ENCODE data around the gene JARID2.

Gene JARID2

GRCh38 chr6:15349379-15349778 lies 103.5 kb downstream of the JARID2 start:
- ChIA-PET CTCF (interaction anchor here (1.2 to 1.5 kb wide), 3 partner anchors 9 to 104 kb away, joined by 3 to 5 read pairs (median 4); partner anchors contain the start of gene JARID2), POLR2A (no interaction called here)
- DNase-seq (ENCODE audit: low read depth, low spot score) = no peak
- no peak overlapping the region for H3K4me3 ChIP-seq (ENCODE audit: low read depth, low read length)
- TF ChIP-seq, protein P1, sequence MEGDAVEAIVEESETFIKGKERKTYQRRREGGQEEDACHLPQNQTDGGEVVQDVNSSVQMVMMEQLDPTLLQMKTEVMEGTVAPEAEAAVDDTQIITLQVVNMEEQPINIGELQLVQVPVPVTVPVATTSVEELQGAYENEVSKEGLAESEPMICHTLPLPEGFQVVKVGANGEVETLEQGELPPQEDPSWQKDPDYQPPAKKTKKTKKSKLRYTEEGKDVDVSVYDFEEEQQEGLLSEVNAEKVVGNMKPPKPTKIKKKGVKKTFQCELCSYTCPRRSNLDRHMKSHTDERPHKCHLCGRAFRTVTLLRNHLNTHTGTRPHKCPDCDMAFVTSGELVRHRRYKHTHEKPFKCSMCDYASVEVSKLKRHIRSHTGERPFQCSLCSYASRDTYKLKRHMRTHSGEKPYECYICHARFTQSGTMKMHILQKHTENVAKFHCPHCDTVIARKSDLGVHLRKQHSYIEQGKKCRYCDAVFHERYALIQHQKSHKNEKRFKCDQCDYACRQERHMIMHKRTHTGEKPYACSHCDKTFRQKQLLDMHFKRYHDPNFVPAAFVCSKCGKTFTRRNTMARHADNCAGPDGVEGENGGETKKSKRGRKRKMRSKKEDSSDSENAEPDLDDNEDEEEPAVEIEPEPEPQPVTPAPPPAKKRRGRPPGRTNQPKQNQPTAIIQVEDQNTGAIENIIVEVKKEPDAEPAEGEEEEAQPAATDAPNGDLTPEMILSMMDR (IDR thresholded peaks at IDR 0.05; ENCODE audit: insufficient read depth, low read length, missing control alignments) = no peak

GRCh38 chr6:15350386-15351083 lies 104.7 kb downstream of the JARID2 start:
- TF ChIP-seq, protein P1 (IDR thresholded peaks at IDR 0.05; ENCODE audit: insufficient read depth, low read length, missing control alignments) = no peak
- CTCF ChIA-PET = interaction anchor here (1.2 to 1.5 kb wide), 3 partner anchors 10 to 105 kb away, joined by 3 to 5 read pairs (median 4); partner anchors contain the start of gene JARID2
- POLR2A ChIA-PET = no interaction called here
- no peak for DNase-seq (ENCODE audit: low read depth, low spot score)
- H3K4me3 ChIP-seq (ENCODE audit: low read depth, low read length) = no peak overlapping the region

DNA sequence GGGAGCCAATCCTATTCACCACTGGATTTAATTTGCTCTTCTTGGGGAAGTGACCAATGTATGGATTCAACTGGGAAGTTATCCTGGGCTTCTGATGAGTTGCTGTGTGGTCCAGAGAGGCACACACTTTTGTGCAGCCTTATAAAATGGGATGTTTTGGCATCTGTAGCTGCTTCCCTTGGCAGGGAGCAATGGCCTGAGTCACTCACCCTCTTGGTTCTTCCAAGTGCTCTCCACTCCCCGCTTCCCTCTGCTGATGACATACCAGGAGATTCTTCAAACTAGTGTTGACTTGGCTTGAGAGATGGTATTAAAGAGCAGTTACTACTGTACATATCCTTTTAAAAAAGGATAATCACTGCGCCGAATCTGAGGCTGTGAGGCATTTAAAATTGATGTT lies 105.8 kb downstream of the JARID2 start:
- POLR2A ChIA-PET = no interaction called here
- peak; percentile 65 for DNase-seq (ENCODE audit: low read depth, low spot score)
- no peak overlapping the region for H3K4me3 ChIP-seq (ENCODE audit: low read depth, low read length)
- TF ChIP-seq, protein P1 (IDR thresholded peaks at IDR 0.05; ENCODE audit: insufficient read depth, low read length, missing control alignments) = no peak
- CTCF ChIA-PET = no interaction called here

DNA sequence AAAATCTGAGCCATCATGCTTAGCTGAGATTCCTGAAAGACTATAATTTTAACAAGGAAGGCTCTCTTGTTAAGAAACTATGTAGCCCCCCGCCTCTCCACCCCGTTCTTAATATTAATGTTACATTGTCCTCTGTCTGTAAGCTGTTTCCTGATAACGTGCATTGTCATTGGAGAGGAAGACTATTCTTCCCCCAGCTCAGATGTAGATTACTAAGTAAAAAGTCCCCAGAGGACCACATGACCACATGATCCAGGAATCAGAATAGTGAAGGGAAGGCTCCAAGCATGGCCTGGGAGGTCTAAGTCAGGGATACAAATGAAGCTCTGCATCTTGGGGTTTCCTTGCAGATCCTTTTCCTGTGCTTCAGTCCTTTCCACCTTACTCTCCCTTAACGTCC lies 106.4 kb downstream of the JARID2 start:
- DNase-seq (ENCODE audit: low read depth, low spot score) = no peak
- TF ChIP-seq, protein P1 (IDR thresholded peaks at IDR 0.05; ENCODE audit: insufficient read depth, low read length, missing control alignments) = no peak
- H3K4me3 ChIP-seq (ENCODE audit: low read depth, low read length) = no peak overlapping the region
- ChIA-PET CTCF (no interaction called here), POLR2A (no interaction called here)

- CTCF ChIA-PET = interaction anchor here (0.7 to 1.1 kb wide), 2 partner anchors 37 to 75 kb away, joined by 3 read pairs; no protein-coding TSS in a partner anchor
- TF ChIP-seq, protein P1 (IDR thresholded peaks at IDR 0.05; ENCODE audit: insufficient read depth, low read length, missing control alignments) = no peak
- POLR2A ChIA-PET = no interaction called here
- no peak for DNase-seq (ENCODE audit: low read depth, low spot score)
- H3K4me3 ChIP-seq (ENCODE audit: low read depth, low read length) = no peak overlapping the region
Measured at GRCh38 chr6:15352845-15353244, 107.0 kb downstream of the JARID2 start.

- DNase-seq (ENCODE audit: low read depth, low spot score) = no peak
- POLR2A ChIA-PET = interaction anchor here (0.5 kb wide), 1 partner anchor 107 kb away, joined by 3 read pairs; no protein-coding TSS in a partner anchor
- TF ChIP-seq, protein P1 (IDR thresholded peaks at IDR 0.05; ENCODE audit: insufficient read depth, low read length, missing control alignments) = no peak
- CTCF ChIA-PET = interaction anchor here (1.3 kb wide), 1 partner anchor 34 kb away, joined by 3 read pairs; no protein-coding TSS in a partner anchor
- no peak overlapping the region for H3K4me3 ChIP-seq (ENCODE audit: low read depth, low read length)
Measured at GRCh38 chr6:15355683-15356099, 109.8 kb downstream of the JARID2 start.
